Measurements from ENCODE around the gene OR4C15.

Gene OR4C15

GRCh38 chr11:55554169-55554568 lies at the start of gene OR4C15:
Gene OR4C15 (plus strand): TSS chr11:55554469. CDS start chr11:55554469, 0 bp downstream.
- no peak for DNase-seq (ENCODE audit: low read depth)

GRCh38 chr11:55571828-55572227 lies 17.6 kb downstream of the OR4C15 start, which contains the start of gene OR4C16:
Gene OR4C16 (plus strand): TSS chr11:55572128. CDS start chr11:55572128, 0 bp downstream.
- no peak for DNase-seq (ENCODE audit: low read depth)

- no peak for DNase-seq (ENCODE audit: low read depth)
Observed at GRCh38 chr11:55572548-55572947, 18.3 kb downstream of the OR4C15 start.
